ENCODE measurements around the gene PIP.

GRCh38 chr7:143171697-143172096 is 39.8 kb downstream of the PIP start:
- TF ChIP-seq GATA2 (IDR thresholded peaks at IDR 0.05; ENCODE audit: low read depth, low read length) (no peak), GATA3 (IDR thresholded peaks at IDR 0.05; ENCODE audit: low read depth, low read length) (no peak)

All from SH-SY5Y (cell line).